BLaER1 treated with 17β-estradiol and CSF1 and Interleukin-3, amounts not matched to agents 10 nM and 100 nM (cell line): ENCODE data around the gene MAD1L1.

Experiments used
- H3K27ac ChIP-seq, 11 experiments: shearing (Covaris generic); formaldehyde crosslinking; 2 replicates each; pipeline ENCODE4 v1.8.1; 2022
- H3K27me3 ChIP-seq, 11 experiments: shearing (Covaris generic); formaldehyde crosslinking; 2 replicates each; pipeline ENCODE4 v1.8.1; 2022
- H3K36me3 ChIP-seq, 11 experiments: shearing (Covaris generic); formaldehyde crosslinking; 2 replicates each; pipeline ENCODE4 v1.8.1; 2022
- H3K4me1 ChIP-seq, 10 experiments: shearing (Covaris generic); formaldehyde crosslinking; 2 replicates each; pipeline ENCODE4 v1.8.1; 2022
- H3K4me2 ChIP-seq, 11 experiments: shearing (Covaris generic); formaldehyde crosslinking; 2 replicates each; pipeline ENCODE4 v1.8.1; 2022
- H3K4me3 ChIP-seq, 10 experiments: shearing (Covaris generic); formaldehyde crosslinking; 2 replicates each; pipeline ENCODE4 v1.8.1; 2022
- H3K9ac ChIP-seq, 11 experiments: shearing (Covaris generic); formaldehyde crosslinking; 2 replicates each; pipeline ENCODE4 v1.8.1; 2022
- H3K9me3 ChIP-seq, 11 experiments: shearing (Covaris generic); formaldehyde crosslinking; replicated peaks in 1 of 11; 2 replicates each; pipeline ENCODE4 v1.8.1; 2022
- H4K20me1 ChIP-seq, 11 experiments: shearing (Covaris generic); formaldehyde crosslinking; 2 replicates each; pipeline ENCODE4 v1.8.1; 2022
- Cebpa-rat ChIP-seq, 11 experiments: shearing (Covaris generic); IDR thresholded peaks; 2 replicates each; pipeline ENCODE4 v1.8.1; 2022

Gene MAD1L1

DNA sequence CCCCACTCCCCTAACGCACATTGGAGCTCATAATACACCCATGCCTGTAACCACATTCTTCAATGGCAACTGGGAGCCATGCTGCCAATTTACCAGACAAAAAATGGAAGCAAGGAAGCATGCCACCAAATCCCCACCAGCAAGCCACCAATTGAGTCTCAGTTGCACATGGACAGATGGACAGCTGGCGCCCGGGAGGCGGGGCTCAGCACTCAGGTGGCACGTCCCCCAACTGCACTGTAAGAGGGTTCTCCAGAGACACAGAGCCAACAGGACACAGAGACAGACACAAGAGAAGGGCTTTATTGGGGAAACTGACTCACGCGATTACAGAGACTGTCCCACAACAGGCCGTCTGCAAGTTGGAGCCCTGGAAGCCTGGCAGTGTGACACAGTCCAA is 2.5 kb downstream of the MAD1L1 start:
- Histone ChIP-seq H3K27me3 (no peaks in the 10 kb centered on the region), H3K4me2 (peak overlapping the region in 10 of 11 experiments; percentile 80 to 98 (median 96); a peak in 13 of 22 replicates), H3K27ac (no peak overlapping the region), H3K4me1 (peaks cover 26 to 53% (median 40%) of the 10 kb centered on the region in 10 experiments), H3K9me3 (no peaks in the 10 kb centered on the region), H4K20me1 (peaks cover 10 to 71% (median 65%) of the 10 kb centered on the region in 11 experiments; a peak in 19 of 22 replicates), H3K36me3 (peaks cover 65 to 74% (median 70%) of the 10 kb centered on the region in 11 experiments), H3K4me3 (no peak overlapping the region), H3K9ac (peak overlapping the region in 10 of 11 experiments; percentile 4 to 95 (median 90); a peak in 13 of 22 replicates)
- TF ChIP-seq Cebpa-rat (IDR thresholded peaks at IDR 0.05) = no peak

DNA sequence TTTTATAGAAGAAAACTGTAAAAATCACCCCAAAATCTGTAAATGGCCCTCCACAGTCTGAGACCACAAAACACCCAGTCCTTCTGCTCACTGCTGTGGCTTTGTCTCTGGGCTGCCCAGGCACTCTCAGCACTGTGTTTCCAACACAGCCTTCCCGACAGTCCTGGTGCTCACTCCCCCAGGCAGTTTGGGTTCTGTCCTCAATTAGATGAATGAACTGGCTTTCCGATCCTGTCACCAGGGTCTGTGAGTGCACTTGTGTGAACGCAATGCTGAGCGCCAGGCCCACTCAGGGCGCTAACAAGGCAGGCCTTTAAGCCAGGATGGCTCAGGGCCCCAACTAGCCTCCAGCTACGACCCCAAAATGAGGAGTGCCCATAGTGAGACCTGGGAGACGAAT is 3.3 kb downstream of the MAD1L1 start:
- H3K36me3 ChIP-seq = peaks cover 65 to 74% (median 70%) of the 10 kb centered on the region in 11 experiments
- H3K27me3 ChIP-seq = no peaks in the 10 kb centered on the region
- no peak for TF ChIP-seq Cebpa-rat (IDR thresholded peaks at IDR 0.05)
- no peaks in the 10 kb centered on the region for H3K9me3 ChIP-seq
- H3K27ac ChIP-seq = no peak overlapping the region
- H3K4me2 ChIP-seq = no peak overlapping the region
- H4K20me1 ChIP-seq = peaks cover 10 to 78% (median 73%) of the 10 kb centered on the region in 11 experiments; a peak in 20 of 22 replicates
- H3K4me1 ChIP-seq = peaks cover 26 to 46% (median 38%) of the 10 kb centered on the region in 10 experiments
- H3K4me3 ChIP-seq = no peak overlapping the region
- peak overlapping the region in 10 of 11 experiments; percentile 1 to 95 (median 26); a peak in 9 of 22 replicates for H3K9ac ChIP-seq

- no peak overlapping the region for H3K27ac ChIP-seq
- H3K9me3 ChIP-seq = no peaks in the 10 kb centered on the region
- H3K36me3 ChIP-seq = peaks cover 65 to 74% (median 70%) of the 10 kb centered on the region in 11 experiments
- peak overlapping the region in 9 of 11 experiments; percentile 1 to 95 (median 27); a peak in 7 of 22 replicates for H3K9ac ChIP-seq
- H3K4me2 ChIP-seq = no peak overlapping the region
- H3K27me3 ChIP-seq = no peaks in the 10 kb centered on the region
- no peak overlapping the region for H3K4me3 ChIP-seq
- peaks cover 26 to 44% (median 34%) of the 10 kb centered on the region in 10 experiments for H3K4me1 ChIP-seq
- TF ChIP-seq Cebpa-rat (IDR thresholded peaks at IDR 0.05) = no peak
- peaks cover 10 to 84% (median 78%) of the 10 kb centered on the region in 11 experiments; a peak in 20 of 22 replicates for H4K20me1 ChIP-seq
Measured at GRCh38 chr7:2228921-2229320, 3.8 kb downstream of the MAD1L1 start.

DNA sequence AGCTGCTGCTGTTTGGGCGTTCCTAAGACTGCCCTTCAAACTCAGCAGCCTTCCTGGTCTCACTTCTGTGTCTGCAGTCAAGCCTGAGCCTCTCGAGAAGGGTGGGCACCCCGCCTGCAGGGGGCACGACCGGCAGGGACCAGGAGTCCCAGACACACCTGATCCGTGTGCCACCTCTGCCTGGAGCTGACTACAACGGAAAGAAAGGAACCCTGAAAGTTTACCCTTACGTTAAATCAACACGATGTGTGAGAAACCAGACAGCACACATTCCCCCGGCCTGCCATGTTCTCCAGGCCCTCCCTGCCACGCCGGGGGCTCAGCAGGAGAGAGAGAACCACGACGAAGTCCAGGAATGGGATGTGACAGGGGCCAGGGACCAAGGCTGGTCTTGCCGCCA is 5.0 kb downstream of the MAD1L1 start:
- H3K4me2 ChIP-seq = no peak overlapping the region
- H3K27me3 ChIP-seq = no peaks in the 10 kb centered on the region
- peaks cover 10 to 96% (median 91%) of the 10 kb centered on the region in 11 experiments; a peak in 20 of 22 replicates for H4K20me1 ChIP-seq
- no peak overlapping the region for H3K27ac ChIP-seq
- peaks cover 16 to 35% (median 25%) of the 10 kb centered on the region in 10 experiments for H3K4me1 ChIP-seq
- peak overlapping the region in 6 of 11 experiments; percentile 15 to 46 (median 34); a peak in 8 of 22 replicates for H3K9ac ChIP-seq
- TF ChIP-seq Cebpa-rat (IDR thresholded peaks at IDR 0.05) = no peak
- no peak overlapping the region for H3K4me3 ChIP-seq
- H3K36me3 ChIP-seq = peaks cover 76 to 84% (median 81%) of the 10 kb centered on the region in 11 experiments
- no peaks in the 10 kb centered on the region for H3K9me3 ChIP-seq

DNA sequence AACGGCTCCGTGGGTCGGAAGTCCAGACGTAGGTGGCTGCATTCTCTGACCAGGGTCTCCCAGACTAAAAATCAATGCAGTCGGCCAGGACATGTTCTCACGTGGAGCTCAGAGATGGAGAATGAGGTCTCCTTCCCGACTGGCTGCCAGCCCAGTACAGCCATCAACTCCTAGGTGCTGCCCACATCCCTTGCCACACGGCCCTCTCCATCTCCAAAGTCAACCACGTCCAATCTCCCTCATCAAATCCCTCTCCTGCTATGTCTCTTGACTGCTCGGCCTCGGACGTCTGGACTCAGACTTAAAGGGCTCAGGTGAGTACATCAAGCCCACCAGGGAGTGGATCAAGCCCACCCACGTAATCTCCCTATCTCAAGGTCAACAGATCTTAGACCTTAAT is 6.9 kb downstream of the MAD1L1 start:
- H3K4me3 ChIP-seq = no peak overlapping the region
- peaks cover 4 to 22% (median 12%) of the 10 kb centered on the region in 10 experiments for H3K4me1 ChIP-seq
- H3K27me3 ChIP-seq = no peaks in the 10 kb centered on the region
- no peak for TF ChIP-seq Cebpa-rat (IDR thresholded peaks at IDR 0.05)
- peaks cover 4 to 98% (median 83%) of the 10 kb centered on the region in 11 experiments; a peak in 21 of 22 replicates for H4K20me1 ChIP-seq
- H3K36me3 ChIP-seq = peaks cover 94 to 100% (median 98%) of the 10 kb centered on the region in 11 experiments
- H3K9ac ChIP-seq = no peak overlapping the region
- no peak overlapping the region for H3K4me2 ChIP-seq
- no peak overlapping the region for H3K27ac ChIP-seq
- H3K9me3 ChIP-seq = no peaks in the 10 kb centered on the region

GRCh38 chr7:2225336-2225735 is 7.4 kb downstream of the MAD1L1 start:
- Histone ChIP-seq H3K9ac (no peak overlapping the region), H3K36me3 (peaks cover 95 to 100% (median 98%) of the 10 kb centered on the region in 11 experiments)
- no peak for TF ChIP-seq Cebpa-rat (IDR thresholded peaks at IDR 0.05)

GRCh38 chr7:2224934-2225333 is 7.8 kb downstream of the MAD1L1 start:
- Histone ChIP-seq H3K9ac (0 out of 22 replicates have a peak overlapping the region, but pooled peaks of 1 of the 11 experiments have one; percentile 17), H4K20me1 (peaks cover 13 to 98% (median 83%) of the 10 kb centered on the region in 11 experiments; a peak in 21 of 22 replicates), H3K27ac (no peak overlapping the region), H3K4me3 (no peak overlapping the region), H3K27me3 (no peaks in the 10 kb centered on the region), H3K9me3 (no peaks in the 10 kb centered on the region), H3K36me3 (peaks cover 95 to 100% (median 98%) of the 10 kb centered on the region in 11 experiments), H3K4me2 (no peak overlapping the region), H3K4me1 (peaks cover 0 to 13% (median 4%) of the 10 kb centered on the region in 10 experiments; a peak in 11 of 20 replicates)
- no peak for TF ChIP-seq Cebpa-rat (IDR thresholded peaks at IDR 0.05)

More at GRCh38 chr7:2225336-2225735, 7.4 kb downstream of the MAD1L1 start:
- peaks cover 0 to 17% (median 8%) of the 10 kb centered on the region in 10 experiments; a peak in 13 of 20 replicates for H3K4me1 ChIP-seq
- no peaks in the 10 kb centered on the region for H3K9me3 ChIP-seq
- H3K4me3 ChIP-seq = no peak overlapping the region
- H3K27me3 ChIP-seq = no peaks in the 10 kb centered on the region
- peaks cover 9 to 98% (median 83%) of the 10 kb centered on the region in 11 experiments; a peak in 21 of 22 replicates for H4K20me1 ChIP-seq
- no peak overlapping the region for H3K27ac ChIP-seq
- no peak overlapping the region for H3K4me2 ChIP-seq

DNA sequence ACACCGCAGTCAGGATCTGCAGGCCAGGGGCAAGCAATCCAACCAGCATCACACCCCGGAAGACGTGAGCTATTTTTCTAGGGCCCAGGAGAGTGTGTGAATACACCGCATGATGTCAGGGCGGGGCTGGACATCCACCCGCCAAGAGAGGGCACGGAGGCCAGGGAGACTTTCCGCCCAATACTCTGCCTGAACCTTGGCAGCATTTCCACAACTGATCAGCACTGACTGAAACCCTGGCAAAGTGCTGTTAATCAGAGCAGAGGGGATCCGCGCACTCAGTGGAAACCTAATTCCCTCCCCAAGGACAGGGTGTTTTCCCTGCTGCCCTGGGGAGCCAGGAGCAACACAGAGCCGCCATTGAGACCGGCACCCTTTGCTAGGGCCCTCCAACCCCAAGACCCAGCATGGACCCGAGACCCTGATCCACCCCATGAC is 8.2 kb downstream of the MAD1L1 start:
- Histone ChIP-seq H3K27me3 (no peaks in the 10 kb centered on the region), H4K20me1 (peaks cover 14 to 98% (median 83%) of the 10 kb centered on the region in 11 experiments; a peak in 21 of 22 replicates), H3K4me2 (no peak overlapping the region), H3K36me3 (peaks cover 94 to 100% (median 98%) of the 10 kb centered on the region in 11 experiments), H3K4me3 (no peak overlapping the region), H3K4me1 (peaks cover 0 to 9% (median 3%) of the 10 kb centered on the region in 10 experiments; a peak in 6 of 20 replicates), H3K9me3 (no peaks in the 10 kb centered on the region), H3K9ac (peak overlapping the region in 2 of 11 experiments; percentile 17 to 36; a peak in 1 of 22 replicates), H3K27ac (no peak overlapping the region)
- no peak for TF ChIP-seq Cebpa-rat (IDR thresholded peaks at IDR 0.05)

DNA sequence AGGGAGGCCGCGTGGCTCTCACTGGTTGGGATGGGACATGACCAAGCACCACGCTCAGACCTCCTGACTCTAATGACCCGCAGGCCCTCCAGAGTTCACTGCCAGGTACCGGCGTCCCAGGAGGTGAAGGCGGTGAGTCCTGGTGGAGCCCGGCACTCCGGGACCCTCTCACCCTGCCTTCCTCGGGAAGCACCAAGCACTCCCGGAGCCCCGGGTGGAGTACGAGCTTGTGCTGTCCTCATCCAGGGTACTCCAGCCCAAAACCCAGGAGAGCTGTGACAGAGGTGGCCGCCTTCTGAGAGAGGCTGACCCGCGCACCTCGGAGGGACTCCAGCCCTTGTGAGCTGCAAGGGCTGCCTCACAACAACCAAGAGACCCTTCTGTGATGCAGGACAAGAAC is 9.4 kb downstream of the MAD1L1 start:
- H3K4me3 ChIP-seq = no peak overlapping the region
- no peaks in the 10 kb centered on the region for H3K27me3 ChIP-seq
- H3K9me3 ChIP-seq = no peaks in the 10 kb centered on the region
- no peak for TF ChIP-seq Cebpa-rat (IDR thresholded peaks at IDR 0.05)
- H3K36me3 ChIP-seq = peaks cover 91 to 98% (median 95%) of the 10 kb centered on the region in 11 experiments
- H4K20me1 ChIP-seq = peaks cover 14 to 94% (median 76%) of the 10 kb centered on the region in 11 experiments; a peak in 21 of 22 replicates
- no peak overlapping the region for H3K27ac ChIP-seq
- H3K4me2 ChIP-seq = no peak overlapping the region
- peaks cover 0 to 8% (median 2%) of the 10 kb centered on the region in 10 experiments; a peak in 6 of 20 replicates for H3K4me1 ChIP-seq
- no peak overlapping the region; a peak in 1 of 22 replicates for H3K9ac ChIP-seq
